ENCODE measurements around the gene DBNDD1. TPM values are rescaled to one million over a fixed set of nuclear protein-coding genes. Genes with fewer than 3 reads are reported as not detected.
A peak's percentile ranks its signal among the peaks of the same experiment; 100 is the strongest.

Gene DBNDD1
- total and polyA plus RNA-seq, 2 donors (not counting 1 experiment from before 2014, with no cell fraction given), result 3.1 to 72.1 TPM

- H3K4me1 Mint-ChIP-seq, result peaks cover 44% of the 10 kb centered on the region
- POLR2A ChIA-PET, result interaction anchor here (0.5 to 1.3 kb wide), 7 partner anchors 16 to 1579 kb away, joined by 3 to 6 read pairs (median 3); partner anchors contain the start of gene DEF8
- CTCF ChIA-PET, result interaction anchor here (1.4 to 1.7 kb wide), 4 partner anchors 23 to 99 kb away, joined by 3 to 5 read pairs (median 4); partner anchors contain the start of genes TCF25 and TUBB3
- peak overlapping the region; percentile 99 for H3K4me3 Mint-ChIP-seq
- WGBS (ENCODE audit: insufficient coverage), result under 1% methylated on average over 98 of the region's 104 CpGs
- peaks cover 12% of the 10 kb centered on the region for H4K20me1 ChIP-seq (ENCODE audit: control insufficient read depth, insufficient read depth, low read length, poor library complexity, severe bottlenecking)
- H3K79me2 ChIP-seq (ENCODE audit: control insufficient read depth, insufficient read depth, low read length), result peaks cover 67% of the 10 kb centered on the region
- peak overlapping the region; percentile 54 to 88 for H3K27ac ChIP-seq (ENCODE audit: low read length in 2 of 2)
- H3K4me3 ChIP-seq (ENCODE audit: control extremely low read depth in 1 of 5, extremely low read depth in 1 of 5, insufficient read depth in 1 of 5, low read depth in 2 of 5, low read length in 4 of 5), result peak overlapping the region; percentile 45 to 97 (median 82)
- H3K9me3 ChIP-seq (ENCODE audit: control extremely low read depth in 1 of 3, control insufficient read depth in 2 of 3, insufficient read depth in 1 of 3, low read length in 2 of 3), result peaks cover 0 to 4% (median 0%) of the 10 kb centered on the region in 3 donors
- ATAC-seq (ENCODE audit: low read depth) (peak; percentile 92), DNase-seq (peak; percentile 96)
- no peaks in the 10 kb centered on the region for H3K27me3 ChIP-seq (replicated peaks in 1 of 4; ENCODE audit: control extremely low read depth in 1 of 4, control insufficient read depth in 3 of 4, insufficient read depth in 4 of 4, low read length in 3 of 4)
- peaks cover 0 to 8% of the 10 kb centered on the region in 2 experiments for H3K36me3 ChIP-seq (replicated peaks in 1 of 2; ENCODE audit: control extremely low read depth in 1 of 2, control insufficient read depth in 1 of 2, extremely low read depth in 1 of 2, insufficient read depth in 2 of 2, low read length in 1 of 2)
- peak; percentile 17 for TF ChIP-seq CTCF (IDR thresholded peaks at IDR 0.05)
- no peak for TF ChIP-seq EZH2 (IDR thresholded peaks at IDR 0.05; ENCODE audit: borderline replicate concordance, insufficient read depth, low read depth, low read length, poor library complexity, severe bottlenecking)
- intact Hi-C loops (cut with micrococcal nuclease), result loop anchor here (1.0 to 5.0 kb wide), 5 partner anchors 16 to 54 kb away; partner anchors contain the start of genes DEF8 and MC1R
- peaks cover 30 to 42% of the 10 kb centered on the region in 2 donors for H3K4me1 ChIP-seq (ENCODE audit: control insufficient read depth in 2 of 2, insufficient read depth in 2 of 2, low read length in 2 of 2)
- H3K9me3 Mint-ChIP-seq (ENCODE audit: insufficient read depth), result no peaks in the 10 kb centered on the region
- H2AFZ ChIP-seq (ENCODE audit: insufficient read depth, low read depth, low read length, poor library complexity, severe bottlenecking), result peak overlapping the region; percentile 99
- H3K9ac ChIP-seq (ENCODE audit: low read length), result peak overlapping the region; percentile 97
- peak overlapping the region; percentile 98 for H3K4me2 ChIP-seq (replicated peaks; ENCODE audit: low read depth, low read length, poor library complexity, severe bottlenecking)
- peak overlapping the region; percentile 98 for H3K27ac Mint-ChIP-seq
- H3K27me3 Mint-ChIP-seq, result no peaks in the 10 kb centered on the region
Measured at GRCh38 chr16:89972244-89973234, 46.7 kb downstream of the DBNDD1 start.
